Aorta (tissue), 5 donors: ENCODE results near the gene ZNF516. TPM values are rescaled to one million over a fixed set of nuclear protein-coding genes. Genes with fewer than 3 reads are reported as not detected.

ENCODE experiments used
- ATAC-seq: fragments of 200-7000 bp; cut with Tn5 transposase; one replicate; pipeline ENCODE4 v1.9.1; 2022; ENCODE audit warnings: moderate library complexity; ENCODE audit not compliant: low FRiP score
- DNase-seq, 2 donors: peaks; one replicate each; pipeline ENCODE4 v3.0.0-alpha.2; 2020
- H3K27ac ChIP-seq, 2 donors: one replicate each; pipeline ENCODE4 v1.5.1; 2013; ENCODE audit warnings: low read length in 2 of 2, mild to moderate bottlenecking in 2 of 2, moderate library complexity in 2 of 2, control low read depth in 1 of 2, inconsistent platforms in 1 of 2, low read depth in 1 of 2
- H3K27me3 ChIP-seq, 2 donors: one replicate each; pipeline ENCODE4 v1.6.1; 2013; ENCODE audit warnings: control low read depth in 1 of 2, low read length in 1 of 2, mild to moderate bottlenecking in 1 of 2, moderate library complexity in 1 of 2; ENCODE audit not compliant: insufficient read depth in 2 of 2, control insufficient read depth in 1 of 2
- H3K36me3 ChIP-seq, 2 donors: one replicate each; pipeline ENCODE4 v1.6.1; 2013; ENCODE audit warnings: control low read depth in 1 of 2, low read length in 1 of 2, mild to moderate bottlenecking in 1 of 2; ENCODE audit not compliant: insufficient read depth in 2 of 2, control insufficient read depth in 1 of 2
- H3K4me1 ChIP-seq, 2 donors: one replicate each; pipeline ENCODE4 v1.6.1; 2013; ENCODE audit warnings: low read length in 2 of 2, control low read depth in 1 of 2, mild to moderate bottlenecking in 1 of 2, moderate library complexity in 1 of 2; ENCODE audit not compliant: insufficient read depth in 2 of 2, control insufficient read depth in 1 of 2
- H3K4me3 ChIP-seq, 2 donors: one replicate each; pipeline ENCODE4 v1.5.1; 2013; ENCODE audit warnings: low read length in 2 of 2, control low read depth in 1 of 2, mild to moderate bottlenecking in 1 of 2
- H3K9me3 ChIP-seq: one replicate; pipeline ENCODE4 v1.6.1; 2013; ENCODE audit warnings: mild to moderate bottlenecking, low read length; ENCODE audit not compliant: control insufficient read depth
- WGBS, 2 donors: extraction: QIAGEN DNeasy Blood & Tissue Kit; methylation state at CpG; one replicate each; pipeline ENCODE4 v1.1.7; 2013; 5-methylcytosine and 5-hydroxymethylcytosine counted together
- intact Hi-C, 2 donors: fragments of 100-400 bp; cut with DNase I; formaldehyde crosslinking; loops; one replicate each; pipeline versions ENCODE4 v1.14.2 to v1.15.0; 2022
- polyA plus RNA-seq, 2 donors: library from polyadenylated mRNA; stranded (reverse); fragments of 200-250 nt; gene quantifications; one replicate each; pipeline ENCODE4 v1.2.3, GENCODE V29; 2013
- total RNA-seq, 2 donors: library from RNA; stranded (reverse); fragmentation: NEBNext Ultra II Directional; extraction: Animal tissue kit (Norgen Biotek cat#: 25700); gene quantifications; one replicate each; pipeline ENCODE4 v1.2.1, GENCODE V29; 2021
- donor health status: healthy with polysubstance abuse.
- donor health status: Bipolar disorder and iron deficiency.
- donor health status: DM: no; HTN: no; CAD: no.
- donor health status: DM: no; HTN: no; CAD: no.
- donor health status: DM: yes; HTN: yes; CAD: no.

ZNF516 gene
- total and polyA plus RNA-seq, 4 donors, result 2.0 to 55.6 (median 17.1) TPM

DNA sequence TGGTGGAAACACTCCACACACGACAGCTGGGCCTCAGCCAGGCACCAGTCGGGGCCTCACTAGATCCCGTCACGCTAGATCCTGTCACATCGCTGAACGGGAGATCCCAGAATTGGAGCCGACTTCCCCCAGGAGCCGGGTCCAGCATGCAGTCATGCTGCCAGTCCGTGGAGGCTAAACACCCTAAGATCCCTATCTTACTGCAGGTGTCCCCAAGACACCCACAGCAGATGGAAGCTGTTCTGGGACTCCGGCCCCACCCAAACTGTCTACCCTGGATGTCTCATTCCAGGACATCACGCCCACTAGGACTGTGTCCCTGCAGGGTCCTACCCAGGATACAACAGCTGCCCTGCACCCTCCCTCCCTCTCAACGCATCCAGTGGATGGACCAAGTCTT lies 23.4 kb downstream of the ZNF516 start:
- WGBS, 2 donors, result 91 to 97% methylated on average over 12 of the region's 12 CpGs
- Histone ChIP-seq H3K4me1 (peaks cover 0 to under 1% of the 10 kb centered on the region in 2 donors), H3K27ac (no peak overlapping the region), H3K9me3 (no peaks in the 10 kb centered on the region), H3K4me3 (no peak overlapping the region), H3K27me3 (no peaks in the 10 kb centered on the region), H3K36me3 (no peaks in the 10 kb centered on the region)
- ATAC-seq (no peak), DNase-seq (no peak)
- intact Hi-C loops, result no loop called here

DNA sequence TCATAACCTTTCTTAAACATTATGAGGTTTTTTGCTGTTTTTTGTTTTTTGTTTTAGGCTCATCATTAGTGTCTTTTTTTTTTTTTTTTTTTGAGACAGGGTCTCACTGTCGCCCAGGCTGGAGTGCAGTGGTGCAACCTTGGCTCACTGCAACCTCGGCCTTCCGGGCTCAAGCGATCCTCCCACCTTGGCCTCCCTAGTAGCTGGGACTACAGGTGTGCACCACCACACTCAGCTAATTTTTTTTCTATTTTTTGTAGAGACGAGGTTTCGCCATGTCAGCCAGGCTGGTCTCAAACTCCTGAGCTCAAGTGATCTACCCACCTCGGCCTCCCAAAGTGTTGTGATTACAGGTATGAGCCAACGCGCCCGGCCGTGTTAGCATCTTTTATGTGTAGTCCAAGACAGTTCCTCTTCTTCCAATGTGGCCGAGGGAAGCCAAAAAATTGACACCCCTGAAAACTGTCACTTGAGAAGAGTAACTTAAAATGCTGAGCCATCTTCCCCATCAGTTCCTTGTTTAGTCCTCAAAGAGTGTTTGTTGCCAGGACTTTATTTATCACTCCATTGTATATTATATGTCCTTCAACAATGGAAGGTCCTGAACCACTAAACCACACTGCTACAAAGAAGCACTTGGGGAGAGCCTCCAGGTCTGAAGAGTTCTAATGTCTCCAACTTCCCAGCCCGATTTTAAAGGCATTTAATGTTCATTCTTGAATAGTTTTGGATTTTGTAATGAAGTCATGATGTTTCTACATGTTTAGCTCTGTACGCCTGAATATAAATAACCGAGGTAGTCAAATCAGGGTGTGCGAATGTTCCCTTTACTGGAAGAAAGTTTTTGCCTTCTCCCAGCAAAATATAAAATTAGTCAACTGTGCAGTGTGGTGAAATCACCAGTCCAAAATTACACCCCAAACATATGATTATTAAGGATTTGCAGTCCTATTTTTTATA lies 26.4 kb downstream of the ZNF516 start:
- DNase-seq, result no peak
- no peak for ATAC-seq
- WGBS, 2 donors, result 89 to 91% methylated on average over 16 of the region's 16 CpGs
- Histone ChIP-seq H3K4me1 (no peaks in the 10 kb centered on the region), H3K27ac (no peak overlapping the region), H3K27me3 (no peaks in the 10 kb centered on the region), H3K4me3 (no peak overlapping the region), H3K36me3 (no peaks in the 10 kb centered on the region), H3K9me3 (no peaks in the 10 kb centered on the region)
- intact Hi-C loops, result no loop called here

DNA sequence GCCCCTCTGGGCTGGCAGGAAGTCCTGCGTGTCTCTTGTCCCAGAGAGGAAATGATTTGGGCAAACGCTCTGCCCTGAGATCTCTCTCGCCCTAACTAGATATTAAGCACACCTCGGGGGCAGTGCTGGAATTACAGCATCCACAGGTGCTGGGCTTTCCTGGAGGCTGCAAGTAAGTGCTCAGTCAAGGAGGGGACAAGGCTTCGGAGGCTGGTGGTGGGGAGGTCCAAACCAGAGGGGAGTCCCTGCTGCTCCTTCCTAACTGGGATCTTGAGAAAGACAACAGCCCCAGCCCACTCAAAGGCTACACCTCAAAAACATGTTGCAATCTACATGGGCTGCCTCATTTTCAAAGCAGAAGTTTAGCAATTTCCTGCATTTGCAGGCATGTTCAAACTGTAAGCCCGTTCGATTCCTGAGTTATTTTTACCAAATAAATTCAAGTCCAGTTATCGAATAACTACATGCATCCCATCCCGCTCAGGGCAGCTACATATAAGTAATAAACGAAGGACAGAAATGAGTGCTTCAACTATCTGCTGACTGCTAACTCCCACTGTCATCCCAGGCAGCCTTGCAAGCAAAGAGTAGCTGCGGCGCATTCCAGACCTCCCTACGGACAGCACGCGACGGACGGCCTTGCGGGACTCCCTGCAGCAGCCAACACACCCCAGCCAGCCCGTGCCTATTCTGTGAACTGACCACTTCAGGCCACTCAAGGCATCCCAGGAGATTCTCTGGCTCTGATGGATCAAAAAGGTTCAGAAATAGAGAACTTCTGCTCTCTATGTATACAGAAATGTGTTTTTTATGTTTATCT lies 27.5 kb downstream of the ZNF516 start:
- intact Hi-C loops, result no loop called here

DNA sequence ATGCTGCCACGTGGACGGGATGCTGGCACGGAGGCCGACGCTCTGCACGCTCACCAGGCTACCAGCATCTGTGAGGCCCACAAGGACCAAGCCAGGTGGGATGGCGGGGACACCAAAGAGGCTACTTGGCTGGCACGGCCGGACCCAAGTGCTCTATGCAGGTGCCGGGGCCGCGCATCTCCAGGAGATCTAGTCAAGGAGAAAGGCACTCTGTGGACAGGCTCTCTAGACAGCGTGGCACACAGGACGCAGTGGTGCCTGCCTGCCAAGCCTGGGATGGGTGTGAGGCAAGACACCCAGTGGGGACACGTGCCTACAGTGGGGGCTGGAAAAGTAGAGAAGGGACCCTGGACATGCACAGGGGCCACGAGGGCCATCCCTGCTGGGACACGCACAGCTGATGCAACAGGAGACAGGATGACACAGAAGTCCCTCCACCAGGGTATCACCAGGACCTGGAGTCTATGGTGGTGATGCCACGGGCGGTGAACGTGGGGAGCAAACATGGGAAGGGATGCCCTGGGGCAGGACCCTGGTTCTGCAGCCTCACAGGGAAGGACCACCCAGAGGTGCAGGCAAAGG lies 28.5 kb downstream of the ZNF516 start:
- intact Hi-C loops, result no loop called here
- DNase-seq, result no peak
- 93 to 95% methylated on average over 19 to 20 of the region's 20 CpGs for WGBS, 2 donors

More for the DNA sequence above, 27.5 kb downstream of the ZNF516 start:
- no peaks in the 10 kb centered on the region for H3K4me1 ChIP-seq
- no peak overlapping the region for H3K27ac ChIP-seq
- no peaks in the 10 kb centered on the region for H3K36me3 ChIP-seq
- H3K27me3 ChIP-seq, result no peaks in the 10 kb centered on the region
- H3K4me3 ChIP-seq, result no peak overlapping the region
- no peaks in the 10 kb centered on the region for H3K9me3 ChIP-seq
- WGBS, 2 donors, result 83 to 90% methylated on average over 19 of the region's 19 CpGs
- DNase-seq, result no peak
- ATAC-seq, result peak; percentile 27

DNA sequence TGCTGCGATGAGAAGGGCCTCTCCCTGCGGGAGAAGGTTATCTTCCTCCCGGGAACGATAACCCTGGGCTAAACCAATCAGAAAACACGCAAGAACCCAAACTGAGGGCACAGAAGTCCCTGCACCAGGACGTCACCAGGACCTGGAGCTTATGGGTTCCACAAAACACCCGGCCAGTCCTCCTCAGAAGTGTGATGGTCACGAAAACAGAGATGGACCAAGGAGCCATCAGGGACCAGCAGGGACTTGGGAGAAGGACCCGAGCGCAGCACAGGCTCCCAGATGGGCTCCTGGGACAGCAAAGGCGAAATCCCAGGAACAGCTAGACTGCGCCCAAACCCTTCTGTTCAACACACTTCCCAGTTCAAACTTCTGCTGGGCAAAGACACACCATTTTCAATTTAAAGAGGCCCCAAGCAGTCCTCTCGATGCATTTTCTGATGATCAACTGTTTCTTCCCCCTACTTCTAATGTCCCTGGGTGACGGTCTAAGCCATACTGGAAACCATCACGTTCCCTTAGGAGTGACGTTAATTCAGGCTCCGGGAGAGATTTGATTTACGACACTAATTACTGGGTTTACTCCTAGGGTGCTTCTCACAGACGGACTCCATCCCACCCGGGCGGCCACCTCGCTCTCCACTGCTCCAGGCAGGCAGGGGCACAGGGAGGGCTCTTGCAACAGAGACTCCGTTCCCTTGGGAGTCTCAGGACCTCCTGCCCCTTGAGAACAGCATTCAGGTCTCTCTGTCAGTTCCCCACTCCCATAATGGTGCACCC lies 29.2 kb downstream of the ZNF516 start:
- no peaks in the 10 kb centered on the region for H3K36me3 ChIP-seq
- no peak overlapping the region for H3K4me3 ChIP-seq
- H3K4me1 ChIP-seq, result no peaks in the 10 kb centered on the region
- DNase-seq (no peak), ATAC-seq (no peak)
- no peaks in the 10 kb centered on the region for H3K27me3 ChIP-seq
- intact Hi-C loops, result no loop called here
- H3K9me3 ChIP-seq, result no peaks in the 10 kb centered on the region
- H3K27ac ChIP-seq, result no peak overlapping the region
- WGBS, 2 donors, result 95 to 96% methylated on average over 23 of the region's 23 CpGs

More for the DNA sequence above, 28.5 kb downstream of the ZNF516 start:
- no peaks in the 10 kb centered on the region for H3K27me3 ChIP-seq
- no peak overlapping the region for H3K4me3 ChIP-seq
- H3K36me3 ChIP-seq, result no peaks in the 10 kb centered on the region
- peak; percentile 25 for ATAC-seq
- H3K4me1 ChIP-seq, result no peaks in the 10 kb centered on the region
- H3K27ac ChIP-seq, result no peak overlapping the region
- H3K9me3 ChIP-seq, result no peaks in the 10 kb centered on the region

DNA sequence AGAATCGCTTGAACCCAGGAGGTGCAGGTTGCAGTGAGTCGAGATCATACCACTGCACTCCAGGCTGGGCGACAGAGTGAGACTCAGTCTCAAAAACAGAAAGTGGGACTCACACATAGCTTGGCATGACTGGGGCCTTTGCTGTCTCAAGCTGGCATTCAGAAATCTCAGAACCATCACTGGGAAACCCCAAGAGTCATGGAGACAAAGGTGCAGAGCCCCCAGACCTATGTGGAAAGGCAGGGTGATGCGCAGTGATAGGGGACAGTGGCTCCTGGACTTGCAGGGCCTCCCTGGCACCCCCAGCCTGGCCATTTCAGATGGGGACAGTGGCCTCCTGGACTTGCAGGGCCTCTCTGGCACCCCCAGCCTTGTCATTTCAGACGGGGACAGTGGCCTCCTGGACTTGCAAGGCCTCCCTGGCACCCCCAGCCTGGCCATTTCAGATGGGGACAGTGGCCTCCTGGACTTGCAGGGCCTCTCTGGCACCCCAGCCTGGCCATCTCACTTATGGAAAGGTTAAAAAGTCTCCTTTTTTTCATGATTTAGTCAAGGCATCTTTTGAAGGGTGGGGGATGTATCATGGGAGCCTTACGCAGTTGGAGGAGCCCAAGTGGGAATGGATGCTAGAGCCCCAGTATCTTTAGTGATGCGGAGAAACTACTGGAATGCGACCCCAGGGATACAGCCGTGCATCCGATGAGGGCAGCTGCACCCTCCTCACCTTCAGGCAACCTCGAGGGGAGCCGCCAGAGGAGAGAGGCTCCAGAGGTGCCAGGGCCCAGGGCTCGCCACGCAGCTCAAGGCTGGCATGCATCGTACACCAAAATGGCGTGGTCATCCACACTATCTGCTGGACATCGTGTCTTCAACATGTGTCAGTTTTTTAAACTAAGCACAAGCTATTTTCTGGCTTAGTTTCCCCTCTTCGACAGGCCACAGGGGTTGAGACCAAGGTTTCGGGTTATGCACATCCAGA lies 30.5 kb downstream of the ZNF516 start:
- Histone ChIP-seq H3K4me1 (no peaks in the 10 kb centered on the region), H3K36me3 (no peaks in the 10 kb centered on the region), H3K27ac (no peak overlapping the region), H3K9me3 (no peaks in the 10 kb centered on the region), H3K27me3 (no peaks in the 10 kb centered on the region), H3K4me3 (no peak overlapping the region)
- WGBS, 2 donors, result 94 to 95% methylated on average over 19 of the region's 19 CpGs
- ATAC-seq, result no peak
- intact Hi-C loops, result no loop called here
- DNase-seq, result peak in 1 of 2 donors; percentile 33

DNA sequence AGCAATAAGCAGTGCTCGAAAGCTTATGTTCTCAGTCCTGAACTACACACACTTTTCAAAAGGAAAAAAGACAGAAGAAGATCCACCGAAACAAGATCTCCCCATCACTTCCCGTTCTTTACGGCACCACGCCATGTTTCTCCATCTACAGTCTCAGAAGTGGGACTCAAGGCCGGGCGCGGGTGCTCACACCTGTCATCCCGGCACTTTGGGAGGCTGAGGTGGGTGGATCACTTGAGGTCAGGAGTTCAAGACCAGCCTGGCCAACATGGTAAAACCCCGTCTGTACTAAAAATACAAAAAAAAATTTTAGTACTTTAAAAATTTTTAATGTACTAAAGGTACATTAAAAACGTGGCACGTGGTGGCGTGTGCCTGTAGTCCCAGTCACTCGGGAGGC lies 31.2 kb downstream of the ZNF516 start:
- no peaks in the 10 kb centered on the region for H3K27me3 ChIP-seq
- no peak overlapping the region for H3K4me3 ChIP-seq
- intact Hi-C loops, result no loop called here
- DNase-seq (no peak), ATAC-seq (no peak)
- no peaks in the 10 kb centered on the region for H3K9me3 ChIP-seq
- no peak overlapping the region for H3K27ac ChIP-seq
- WGBS, 2 donors, result 94 to 99% methylated on average over 14 of the region's 14 CpGs
- no peaks in the 10 kb centered on the region for H3K4me1 ChIP-seq
- no peaks in the 10 kb centered on the region for H3K36me3 ChIP-seq
